Ovary (tissue), 9 donors: ENCODE measurements around the gene GLCE. TPM values are rescaled to one million over a fixed set of nuclear protein-coding genes. Genes with fewer than 3 reads are reported as not detected.

ENCODE experiments used
- DNase-seq, 5 donors: peaks; one replicate each; pipeline ENCODE4 v3.0.0-alpha.2; 2019 to 2020
- H3K27ac ChIP-seq, 2 donors: fragments of 200-600 bp; one replicate each; pipeline versions ENCODE4 v1.5.1 to v1.8.0; 2019 to 2022
- H3K27me3 ChIP-seq: fragments of 200-600 bp; one replicate; pipeline ENCODE4 v1.8.0; 2022
- H3K36me3 ChIP-seq: fragments of 200-600 bp; sonication (generic); one replicate; pipeline ENCODE4 v1.5.1; 2019
- H3K4me1 ChIP-seq: one replicate; pipeline ENCODE4 v1.8.1; 2013; ENCODE audit warnings: mild to moderate bottlenecking, moderate library complexity; ENCODE audit not compliant: insufficient read depth
- H3K4me3 ChIP-seq: fragments of 200-600 bp; sonication (generic); one replicate; pipeline ENCODE4 v1.5.1; 2017
- H3K9me3 ChIP-seq, 2 donors: fragments of 200-600 bp in 1 of 2; sonication (generic) in 1 of 2; one replicate each; pipeline versions ENCODE4 v1.5.1 to v1.8.1; 2013 to 2019; ENCODE audit warnings: mild to moderate bottlenecking in 1 of 2, moderate library complexity in 1 of 2
- EP300 ChIP-seq: sonication (generic); formaldehyde crosslinking; IDR thresholded peaks from one replicate; pipeline ENCODE4 v1.6.1; 2017; ENCODE audit warnings: antibody characterized with exemption
- POLR2A ChIP-seq: fragments of 450-650 bp; IDR thresholded peaks from one replicate; pipeline ENCODE4 v1.6.1; 2017; ENCODE audit warnings: antibody characterized with exemption, mild to moderate bottlenecking, moderate library complexity
- WGBS, 3 donors: extraction: QIAGEN DNeasy Blood & Tissue Kit in 1 of 3; methylation state at CpG; one replicate each; pipeline versions ENCODE4 v1.1.5 to v1.1.7; 2013 to 2017; 5-methylcytosine and 5-hydroxymethylcytosine counted together
- intact Hi-C, 4 donors: fragments of 100-400 bp; cut with DNase I; formaldehyde crosslinking; loops; one replicate each; pipeline versions ENCODE4 v1.11.0 to v1.15.1; 2022 to 2023
- polyA plus RNA-seq, 2 donors: library from polyadenylated mRNA; stranded (reverse); fragments of 200-250 nt in 1 of 2; fragments of 350-450 nt in 1 of 2; fragmentation: Illumina TruSeq in 1 of 2; extraction: RNeasy Lipid Tissue Mini Kit (QIAGEN cat#74804) in 1 of 2; gene quantifications; one replicate each; pipeline ENCODE4 v1.2.3, GENCODE V29; 2013 to 2014
- total RNA-seq, 7 donors: library from RNA; depleted of rRNA in 2 of 7; stranded (reverse); fragments of >200 nt in 2 of 7; fragmentation: NEBNext Ultra II Directional in 3 of 7; extraction: Animal tissue kit (Norgen Biotek cat#: 25700) in 3 of 7; gene quantifications; one replicate each; pipeline versions ENCODE4 v1.1.0 to v1.2.4, GENCODE V29; 2016 to 2023
- TF ChIP-seq, protein P1 (sequence below), 3 donors: fragments of 450-650 bp in 2 of 3; fragments of 200-600 bp in 1 of 3; IDR thresholded peaks; one replicate each; pipeline versions ENCODE4 v1.5.1 to v1.8.0; 2016 to 2022; ENCODE audit warnings: antibody characterized with exemption in 3 of 3, mild to moderate bottlenecking in 1 of 3
- donor health status: DM: no; HTN: no; CAD: no; lungs with moderate emphysema.
- donor health status: DM: no; HTN: no; CAD: no.
- donor health status: Bipolar disorder and iron deficiency.
- donor health status: DM: yes; HTN: yes; CAD: no.
- donor health status: DM: no; HTN: no; CAD: no.
- donor health status: DM: yes; HTN: yes; CAD: no.

GLCE gene
- total and polyA plus RNA-seq, 9 donors, result 12.2 to 23.2 (median 16.7) TPM

DNA sequence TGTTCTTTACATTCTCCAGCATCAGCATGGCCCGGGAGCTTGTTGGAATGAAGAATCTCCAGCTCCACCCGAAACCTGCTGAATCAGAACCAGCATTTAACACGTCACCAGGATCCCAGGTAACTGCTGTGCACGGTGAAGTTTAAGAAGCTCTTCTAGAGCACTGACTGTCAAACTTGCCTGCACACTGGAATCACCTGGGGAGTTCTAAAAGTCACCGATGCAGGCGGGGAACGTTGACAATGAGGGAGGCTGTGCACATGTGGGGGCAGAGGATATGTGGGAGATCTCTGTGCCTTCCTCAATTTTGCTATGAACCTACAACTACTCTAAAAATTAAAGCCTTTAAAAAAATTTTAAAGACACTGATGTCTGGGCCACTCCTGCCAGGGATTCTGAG is 119.2 kb downstream of the GLCE start:
- TF ChIP-seq, protein P1, sequence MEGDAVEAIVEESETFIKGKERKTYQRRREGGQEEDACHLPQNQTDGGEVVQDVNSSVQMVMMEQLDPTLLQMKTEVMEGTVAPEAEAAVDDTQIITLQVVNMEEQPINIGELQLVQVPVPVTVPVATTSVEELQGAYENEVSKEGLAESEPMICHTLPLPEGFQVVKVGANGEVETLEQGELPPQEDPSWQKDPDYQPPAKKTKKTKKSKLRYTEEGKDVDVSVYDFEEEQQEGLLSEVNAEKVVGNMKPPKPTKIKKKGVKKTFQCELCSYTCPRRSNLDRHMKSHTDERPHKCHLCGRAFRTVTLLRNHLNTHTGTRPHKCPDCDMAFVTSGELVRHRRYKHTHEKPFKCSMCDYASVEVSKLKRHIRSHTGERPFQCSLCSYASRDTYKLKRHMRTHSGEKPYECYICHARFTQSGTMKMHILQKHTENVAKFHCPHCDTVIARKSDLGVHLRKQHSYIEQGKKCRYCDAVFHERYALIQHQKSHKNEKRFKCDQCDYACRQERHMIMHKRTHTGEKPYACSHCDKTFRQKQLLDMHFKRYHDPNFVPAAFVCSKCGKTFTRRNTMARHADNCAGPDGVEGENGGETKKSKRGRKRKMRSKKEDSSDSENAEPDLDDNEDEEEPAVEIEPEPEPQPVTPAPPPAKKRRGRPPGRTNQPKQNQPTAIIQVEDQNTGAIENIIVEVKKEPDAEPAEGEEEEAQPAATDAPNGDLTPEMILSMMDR (IDR thresholded peaks at IDR 0.05), result no peak
- no peak for TF ChIP-seq EP300
- TF ChIP-seq POLR2A, result no peak
- no peak for DNase-seq
- Histone ChIP-seq H3K4me3 (no peak overlapping the region), H3K36me3 (no peaks in the 10 kb centered on the region), H3K27me3 (no peaks in the 10 kb centered on the region), H3K9me3 (no peaks in the 10 kb centered on the region), H3K27ac (no peak overlapping the region), H3K4me1 (peaks cover 4% of the 10 kb centered on the region)
- WGBS, 3 donors, result 86 to 88% (median 87%) methylated on average over 7 of the region's 7 CpGs
- intact Hi-C loops, result no loop called here

DNA sequence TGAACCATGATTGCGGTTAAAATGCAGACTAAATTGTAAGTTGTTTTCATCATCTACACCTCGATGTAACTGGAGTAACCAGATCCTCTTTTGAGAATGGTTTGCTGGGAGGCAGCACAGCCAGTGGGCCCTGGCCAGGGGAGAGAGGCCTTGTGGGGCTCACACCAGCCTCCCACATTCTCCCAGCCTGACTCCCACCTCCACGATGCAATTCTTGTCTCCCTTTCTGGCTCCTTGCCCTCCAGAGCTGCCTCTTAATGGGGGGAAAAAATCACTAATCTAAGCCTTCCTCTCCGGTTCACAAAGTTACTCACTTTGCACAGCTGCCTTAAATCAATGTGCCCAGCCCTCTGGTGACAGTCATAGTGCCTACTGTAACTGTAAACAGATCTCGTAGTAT is 120.3 kb downstream of the GLCE start:
- TF ChIP-seq POLR2A (no peak), EP300 (no peak)
- TF ChIP-seq, protein P1 (IDR thresholded peaks at IDR 0.05), result no peak
- Histone ChIP-seq H3K4me3 (no peak overlapping the region), H3K27me3 (no peaks in the 10 kb centered on the region), H3K9me3 (no peaks in the 10 kb centered on the region), H3K36me3 (no peaks in the 10 kb centered on the region), H3K27ac (no peak overlapping the region), H3K4me1 (peaks cover 4% of the 10 kb centered on the region)
- 40 to 50% (median 48%) methylated on average over 5 of the region's 5 CpGs for WGBS, 3 donors
- intact Hi-C loops, result no loop called here
- no peak for DNase-seq

GRCh38 chr15:69282104-69282743 is 121.8 kb downstream of the GLCE start:
- H3K4me3 ChIP-seq, result no peak overlapping the region
- intact Hi-C loops, result no loop called here
- no peaks in the 10 kb centered on the region for H3K36me3 ChIP-seq
- no peak overlapping the region for H3K27ac ChIP-seq
- no peaks in the 10 kb centered on the region for H3K9me3 ChIP-seq
- WGBS, 3 donors, result 96 to 97% (median 96%) methylated on average over 9 of the region's 9 CpGs
- DNase-seq, result no peak
- no peaks in the 10 kb centered on the region for H3K4me1 ChIP-seq
- TF ChIP-seq, protein P1 (IDR thresholded peaks at IDR 0.05), result no peak
- TF ChIP-seq POLR2A (no peak), EP300 (no peak)
- H3K27me3 ChIP-seq, result no peaks in the 10 kb centered on the region

DNA sequence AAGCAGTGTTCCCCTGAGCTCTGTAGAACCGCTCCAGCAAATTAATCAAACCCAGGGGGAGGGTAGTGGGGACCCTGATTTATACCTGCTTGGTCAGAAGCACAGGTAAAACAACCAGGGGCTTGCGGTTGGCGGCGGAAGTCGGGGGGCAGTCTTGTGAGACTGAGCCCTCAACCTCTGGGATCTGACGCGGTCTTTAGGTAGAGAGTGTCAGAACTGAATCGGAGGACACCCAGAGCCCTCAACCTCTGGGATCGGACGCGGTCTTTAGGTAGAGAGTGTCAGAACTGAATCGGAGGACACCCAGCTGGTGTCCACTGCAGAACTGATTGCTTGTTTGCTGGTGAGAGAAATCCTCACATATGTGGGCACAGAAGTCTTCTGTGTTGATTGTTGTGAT is 125.4 kb downstream of the GLCE start:
- Histone ChIP-seq H3K4me3 (no peak overlapping the region), H3K27ac (no peak overlapping the region), H3K4me1 (no peaks in the 10 kb centered on the region), H3K27me3 (no peaks in the 10 kb centered on the region), H3K9me3 (no peaks in the 10 kb centered on the region), H3K36me3 (no peaks in the 10 kb centered on the region)
- WGBS, 3 donors, result 94 to 96% (median 95%) methylated on average over 12 of the region's 12 CpGs
- DNase-seq, result no peak
- TF ChIP-seq EP300, result no peak
- TF ChIP-seq POLR2A, result no peak
- TF ChIP-seq, protein P1 (IDR thresholded peaks at IDR 0.05), result no peak
- intact Hi-C loops, result no loop called here
